GM12891 (cell line): ENCODE measurements around the gene MME.

Experiments
- POLR2A ChIP-seq: IDR thresholded peaks from 2 replicates; pipeline ENCODE4 v1.6.1; 2011; ENCODE audit warnings: low read depth, low read length, control low read depth
- POLR2AphosphoS5 ChIP-seq: IDR thresholded peaks from 2 replicates; pipeline ENCODE4 v1.6.1; 2011; ENCODE audit warnings: low read depth, low read length, control low read depth
- POU2F2 ChIP-seq: IDR thresholded peaks from 2 replicates; pipeline ENCODE4 v1.6.1; 2011; ENCODE audit warnings: low read depth, mild to moderate bottlenecking, control low read depth, low read length, moderate library complexity
- SPI1 ChIP-seq: IDR thresholded peaks from 2 replicates; pipeline ENCODE4 v1.6.1; 2011; ENCODE audit warnings: low read depth, low read length, control low read depth
- TAF1 ChIP-seq: IDR thresholded peaks from 2 replicates; pipeline ENCODE4 v1.6.1; 2011; ENCODE audit warnings: low read depth, low read length, control low read depth

DNA sequence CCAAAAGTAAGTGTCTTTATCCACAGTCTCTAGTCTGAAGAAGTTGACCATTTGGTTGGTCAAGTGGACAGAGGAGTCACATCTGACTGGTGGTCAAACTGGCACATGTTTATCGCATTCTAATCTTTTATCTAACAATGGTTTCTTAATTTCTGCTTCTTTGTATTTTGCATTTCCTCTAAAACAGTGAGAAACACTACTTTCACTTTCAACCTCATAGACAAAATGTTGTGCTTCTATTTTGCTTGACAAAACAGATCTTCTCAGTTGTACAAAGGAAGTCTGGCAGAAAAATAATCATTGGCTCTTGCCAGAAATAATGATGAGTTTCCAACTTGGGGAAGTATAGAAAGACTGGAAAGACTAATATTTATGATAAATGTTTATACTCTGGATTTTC lies 103.9 kb downstream of the MME start:
- TF ChIP-seq TAF1 (no peak), POU2F2 (no peak), POLR2A (no peak), SPI1 (no peak), POLR2AphosphoS5 (no peak)
